GM20431 (cell line): ENCODE data around the gene BRPF3.

Experiments used
- in situ Hi-C: fragments of 300-500 bp; cut with MseI, MboI; formaldehyde crosslinking; loops from one replicate; pipeline ENCODE4 v1.15.0; 2020; ENCODE audit warnings: low sequenced_read_pairs; ENCODE audit not compliant: unreplicated experiment

BRPF3 gene

DNA sequence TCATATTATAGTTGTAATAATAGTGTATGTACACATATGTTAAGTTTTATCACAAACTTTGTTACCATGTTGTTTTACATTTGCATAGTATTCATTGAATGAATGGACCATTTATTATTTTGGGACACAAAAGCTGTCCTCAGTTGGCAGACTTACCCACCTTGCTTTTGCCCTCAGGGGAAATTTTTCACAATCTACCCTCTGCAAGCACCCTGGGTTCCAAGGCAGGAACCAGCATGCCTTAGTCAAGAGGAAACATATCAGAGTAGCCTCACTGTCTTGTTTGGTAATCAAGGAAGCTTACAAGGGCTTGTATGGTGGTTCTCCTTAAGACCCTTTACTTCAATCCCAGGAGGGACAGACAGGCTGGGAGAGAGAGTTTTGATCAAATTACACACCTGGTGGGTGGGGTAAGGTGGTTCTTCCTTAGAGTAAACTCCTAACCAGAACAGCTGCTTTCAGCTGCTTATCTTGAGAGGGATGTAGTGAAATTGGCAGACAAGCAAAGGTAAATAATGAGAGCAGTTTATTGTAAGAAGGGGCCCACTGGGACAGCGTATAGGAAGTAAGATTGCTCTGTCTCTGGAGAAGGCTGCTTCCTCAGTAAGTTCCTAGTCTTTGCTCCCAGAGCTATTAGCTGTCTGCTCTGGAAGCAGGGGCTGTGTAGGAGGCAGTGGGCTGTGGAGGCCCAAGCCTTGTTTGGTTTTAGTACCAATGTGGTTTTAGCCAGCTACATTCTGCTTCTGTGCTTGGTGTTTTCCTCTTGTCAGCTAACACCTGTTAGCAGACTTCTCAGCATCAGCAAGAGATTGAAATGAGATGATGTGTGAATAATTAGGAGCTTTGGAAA lies 31.1 kb downstream of the BRPF3 start:
- in situ Hi-C loops, result no loop called here

DNA sequence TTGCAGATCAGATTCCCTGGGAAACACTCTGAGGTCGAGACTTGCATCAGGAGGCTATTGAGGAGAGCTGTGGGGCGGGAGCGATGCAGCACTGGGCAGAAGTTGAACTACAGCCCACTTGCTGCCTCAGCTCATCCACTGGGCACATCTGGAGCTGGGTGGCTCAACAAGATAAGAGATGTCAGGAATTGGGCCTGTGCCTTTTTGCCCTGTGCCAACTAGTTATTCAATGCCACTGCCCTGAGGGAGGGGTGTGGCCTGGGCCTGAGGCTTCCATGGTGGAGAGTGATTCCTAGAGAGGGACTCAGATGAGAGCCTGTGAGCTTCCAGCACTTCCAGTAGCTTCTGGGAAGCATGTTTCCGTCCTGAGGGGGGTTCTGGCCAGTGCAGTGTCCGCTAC lies 32.7 kb downstream of the BRPF3 start:
- in situ Hi-C loops, result no loop called here

DNA sequence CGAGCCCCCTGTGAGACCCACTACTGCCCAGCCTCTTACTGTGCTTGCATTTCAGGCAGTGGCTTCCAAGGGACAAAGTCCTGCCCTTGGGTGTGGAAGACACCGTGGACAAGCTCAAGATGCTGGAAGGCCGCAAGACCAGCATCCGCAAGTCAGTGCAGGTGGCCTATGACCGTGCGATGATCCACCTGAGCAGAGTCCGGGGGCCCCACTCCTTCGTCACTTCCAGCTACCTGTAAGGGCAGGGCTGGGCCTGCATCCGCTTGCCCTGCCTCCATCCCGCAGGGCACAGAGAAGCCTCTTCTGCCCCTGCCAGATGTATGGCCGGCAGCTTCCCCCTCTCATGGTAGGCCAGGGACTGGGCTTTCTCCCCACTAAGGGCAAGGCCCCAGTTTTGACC lies 33.8 kb downstream of the BRPF3 start:
- in situ Hi-C loops, result no loop called here

DNA sequence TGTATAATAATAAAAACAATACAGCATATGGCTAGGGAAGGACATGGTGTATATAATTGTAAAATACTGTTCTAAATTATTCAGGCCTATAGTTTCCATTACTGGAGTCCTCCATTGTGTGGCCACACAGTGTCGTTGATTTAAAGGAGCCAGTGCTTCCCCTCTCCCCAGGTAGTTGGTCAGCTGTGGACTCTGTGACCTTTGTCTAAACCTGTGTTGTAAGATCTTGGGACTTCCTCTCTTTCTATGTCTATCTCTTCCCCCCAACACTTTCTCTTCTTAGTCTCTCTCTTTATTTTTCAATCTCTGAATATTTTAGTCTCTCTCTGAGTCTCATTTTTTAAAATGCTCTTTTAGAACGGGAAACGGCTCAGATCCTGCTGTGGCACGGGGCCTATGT lies 35.6 kb downstream of the BRPF3 start:
- in situ Hi-C loops, result no loop called here

DNA sequence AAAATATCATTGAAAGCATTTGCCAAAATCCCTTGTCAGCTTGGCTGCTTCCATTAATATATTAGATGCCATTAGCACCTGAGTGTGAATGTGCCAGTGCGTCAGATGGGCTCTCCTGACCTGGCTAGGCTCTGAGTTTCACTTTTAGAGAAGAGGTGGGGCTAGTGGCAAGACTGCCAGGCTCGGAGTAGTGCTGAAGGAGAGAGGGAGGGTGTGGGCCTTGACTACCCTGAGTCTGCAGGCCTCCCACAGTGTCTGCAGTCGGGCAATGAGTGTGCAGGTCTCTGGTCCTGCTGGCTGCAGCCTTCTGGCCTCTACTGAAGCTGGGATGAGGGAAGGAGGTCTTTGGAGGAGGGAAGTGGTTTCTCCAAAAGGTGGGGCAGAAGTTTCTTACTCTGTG lies 38.8 kb downstream of the BRPF3 start:
- in situ Hi-C loops, result no loop called here

DNA sequence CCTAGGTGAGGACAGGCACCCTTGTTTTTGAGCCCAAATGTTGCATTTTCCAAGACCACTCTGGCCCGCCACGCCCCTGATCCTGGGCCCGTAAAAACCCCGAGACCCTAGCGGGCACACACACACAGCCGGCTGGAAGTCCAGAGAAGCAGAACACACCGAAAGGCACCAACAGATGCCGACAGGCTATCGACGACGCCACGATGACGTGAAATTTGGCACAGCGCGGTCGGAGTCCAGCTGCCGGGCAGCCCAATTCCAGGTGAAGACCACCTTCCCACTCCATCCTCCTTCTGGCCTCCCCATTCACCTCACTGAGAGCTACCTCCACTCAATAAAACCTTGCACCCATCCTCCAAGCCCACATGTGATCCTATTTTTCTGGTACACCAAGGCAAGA lies 39.3 kb downstream of the BRPF3 start:
- in situ Hi-C loops, result no loop called here

DNA sequence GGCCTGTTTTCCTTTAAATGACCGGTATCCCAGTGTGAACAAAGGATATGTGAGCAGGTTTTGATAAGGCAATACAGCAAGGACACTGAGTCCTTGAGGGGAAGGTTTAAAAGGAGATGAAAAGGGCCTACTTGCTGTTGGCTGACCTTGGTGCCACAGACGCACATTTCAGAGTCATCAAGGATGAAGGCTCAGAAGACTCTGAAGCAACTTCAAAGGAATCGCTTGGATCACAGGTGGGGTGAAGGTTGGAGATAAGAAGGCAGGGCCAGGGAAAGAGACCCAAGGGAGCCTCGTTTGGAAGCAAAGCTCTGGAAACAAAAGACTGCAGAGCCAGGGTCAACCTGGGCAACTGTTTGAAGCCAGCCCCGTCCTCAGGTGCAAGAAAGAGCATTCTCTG lies 43.2 kb downstream of the BRPF3 start:
- in situ Hi-C loops, result no loop called here

DNA sequence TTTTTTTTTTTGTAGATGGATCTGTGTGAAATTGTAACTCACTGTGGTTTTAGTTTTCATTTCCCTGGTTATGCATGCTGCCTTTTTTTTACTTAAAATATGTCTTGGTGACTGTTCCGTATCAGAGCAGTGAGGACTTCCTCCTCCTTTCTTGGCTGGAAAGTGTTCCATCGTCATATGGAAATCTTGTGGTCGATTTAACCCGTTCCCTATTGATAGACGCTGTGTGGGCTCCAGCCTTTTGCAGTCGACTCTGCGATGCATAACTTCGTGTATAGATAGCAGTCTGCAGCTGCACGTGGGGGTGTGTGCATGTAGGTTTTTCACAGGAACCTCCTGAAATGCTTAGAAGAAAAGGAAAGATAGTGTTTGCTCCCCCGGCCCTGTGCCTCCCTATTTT lies 45.2 kb downstream of the BRPF3 start:
- in situ Hi-C loops, result no loop called here

DNA sequence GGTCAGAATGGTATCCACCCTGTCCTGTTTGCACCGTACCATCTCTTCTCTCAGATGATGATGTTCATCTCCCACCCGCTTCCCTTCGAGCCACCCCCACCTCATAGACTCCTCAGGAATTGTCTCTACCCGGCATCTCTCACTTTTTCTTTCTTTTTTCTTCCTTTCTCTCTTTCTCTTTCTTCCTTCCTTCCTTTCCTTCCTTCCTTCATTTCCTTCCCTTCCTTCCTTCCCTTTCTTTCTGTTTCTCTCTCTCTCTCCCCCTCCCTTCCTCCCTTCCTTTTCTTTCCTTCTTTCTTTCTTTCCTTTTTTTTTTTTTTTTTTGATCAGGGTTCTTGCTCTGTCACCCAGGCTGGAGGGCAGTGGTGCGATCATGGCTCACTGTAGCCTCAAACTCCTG lies 45.6 kb downstream of the BRPF3 start:
- in situ Hi-C loops, result no loop called here

DNA sequence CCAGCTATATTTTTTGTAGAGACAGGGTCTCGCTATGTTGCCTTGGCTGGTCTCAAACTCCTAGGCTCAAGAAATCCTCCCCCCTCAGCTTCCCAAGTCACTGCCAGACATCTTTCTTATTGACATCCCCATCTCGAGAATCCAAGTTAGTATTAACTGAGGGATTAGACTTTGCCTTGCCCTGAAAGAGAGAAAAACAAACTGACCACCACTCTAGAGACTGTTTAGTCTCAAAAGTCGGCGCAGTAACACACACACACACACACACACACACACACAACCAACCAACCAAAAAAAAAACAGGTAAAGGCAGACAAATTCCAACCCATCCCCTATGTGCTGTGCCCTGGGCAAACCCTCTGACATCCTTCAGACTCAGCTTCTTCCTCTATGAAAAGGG lies 46.1 kb downstream of the BRPF3 start:
- in situ Hi-C loops, result no loop called here

DNA sequence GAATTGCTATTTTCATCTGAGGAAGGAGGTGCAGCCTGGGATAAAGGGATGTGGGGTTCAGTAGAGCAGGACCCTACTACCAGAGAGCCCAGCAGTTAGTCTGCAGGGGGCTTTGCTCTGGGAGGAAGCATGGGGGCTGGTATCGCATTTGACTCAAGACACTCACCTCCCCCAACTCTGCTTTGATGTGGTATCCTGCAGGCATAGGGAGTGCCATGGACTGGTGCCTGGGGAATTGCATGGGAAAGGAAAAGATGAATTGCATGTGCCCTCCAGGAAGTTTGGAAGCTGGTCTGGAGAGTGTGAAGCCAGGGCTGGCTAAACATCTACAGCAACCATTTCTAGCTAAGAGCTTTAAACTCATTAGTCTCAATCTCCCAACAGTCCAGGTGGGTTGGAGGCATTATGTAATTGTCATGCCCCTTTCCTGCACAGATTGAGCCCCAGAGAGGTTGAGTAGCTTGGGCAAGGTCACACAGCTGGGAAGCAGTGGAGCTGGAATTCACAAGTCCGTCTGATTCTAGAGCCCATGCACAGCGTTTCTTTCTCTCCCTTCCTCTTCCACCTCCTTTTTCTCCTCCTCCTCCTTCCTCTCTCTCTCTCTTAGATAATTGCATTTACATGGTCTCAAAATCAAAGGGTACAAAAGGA lies 47.1 kb downstream of the BRPF3 start:
- in situ Hi-C loops, result no loop called here

DNA sequence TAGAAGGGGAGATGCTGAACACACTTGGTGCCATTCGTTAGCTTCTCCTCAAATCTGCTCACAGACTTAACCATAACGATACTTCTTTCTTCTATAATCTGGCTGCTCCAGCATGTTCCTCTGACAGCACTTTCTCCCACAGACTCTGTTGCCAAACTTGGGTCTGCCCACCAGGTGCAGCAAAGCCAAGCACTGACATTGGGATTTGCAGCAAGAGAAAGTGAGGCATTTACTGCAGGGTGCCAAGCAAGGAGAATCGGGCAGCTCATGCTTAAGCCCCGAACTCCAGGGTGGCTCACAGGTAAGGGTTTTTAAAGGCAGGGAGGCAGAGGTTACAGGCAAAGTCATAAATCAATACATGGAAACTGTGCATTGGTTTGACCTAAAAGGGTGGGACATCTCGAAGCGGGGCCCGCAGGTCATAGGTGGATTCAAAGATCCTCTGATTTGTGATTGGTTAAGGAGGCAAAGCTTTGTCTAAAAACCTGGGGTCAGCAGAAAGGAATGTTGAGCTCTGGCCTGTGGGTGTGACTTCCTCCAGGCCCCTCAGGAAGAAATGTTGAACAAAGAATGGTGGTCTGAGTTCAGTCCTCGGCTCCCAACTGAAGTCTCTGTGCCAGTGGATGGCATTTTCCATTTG lies 48.2 kb downstream of the BRPF3 start:
- in situ Hi-C loops, result no loop called here

DNA sequence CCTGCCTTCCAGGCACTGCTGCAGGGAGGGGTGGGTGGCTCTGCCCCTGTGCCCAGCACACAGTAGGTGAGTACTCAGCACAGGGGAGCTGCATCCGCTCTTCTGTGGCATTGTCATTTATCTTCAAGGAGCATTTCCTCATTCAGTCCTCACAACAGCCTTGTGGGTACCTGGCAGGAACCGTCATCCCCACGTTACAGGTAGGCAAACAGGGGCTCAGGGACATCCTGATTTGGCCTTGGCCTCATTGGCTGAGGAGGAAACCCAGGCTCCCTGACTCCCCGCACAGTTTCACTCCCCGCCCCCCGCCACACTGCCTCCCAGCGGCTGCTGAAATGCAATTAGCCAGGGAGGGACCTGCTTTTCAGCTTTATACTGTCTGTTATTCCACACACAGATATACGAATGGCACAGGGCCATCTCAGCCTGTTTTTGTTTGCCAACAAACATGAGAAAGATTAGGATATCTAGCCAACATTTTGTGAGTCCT lies 49.1 kb downstream of the BRPF3 start:
- in situ Hi-C loops, result no loop called here

DNA sequence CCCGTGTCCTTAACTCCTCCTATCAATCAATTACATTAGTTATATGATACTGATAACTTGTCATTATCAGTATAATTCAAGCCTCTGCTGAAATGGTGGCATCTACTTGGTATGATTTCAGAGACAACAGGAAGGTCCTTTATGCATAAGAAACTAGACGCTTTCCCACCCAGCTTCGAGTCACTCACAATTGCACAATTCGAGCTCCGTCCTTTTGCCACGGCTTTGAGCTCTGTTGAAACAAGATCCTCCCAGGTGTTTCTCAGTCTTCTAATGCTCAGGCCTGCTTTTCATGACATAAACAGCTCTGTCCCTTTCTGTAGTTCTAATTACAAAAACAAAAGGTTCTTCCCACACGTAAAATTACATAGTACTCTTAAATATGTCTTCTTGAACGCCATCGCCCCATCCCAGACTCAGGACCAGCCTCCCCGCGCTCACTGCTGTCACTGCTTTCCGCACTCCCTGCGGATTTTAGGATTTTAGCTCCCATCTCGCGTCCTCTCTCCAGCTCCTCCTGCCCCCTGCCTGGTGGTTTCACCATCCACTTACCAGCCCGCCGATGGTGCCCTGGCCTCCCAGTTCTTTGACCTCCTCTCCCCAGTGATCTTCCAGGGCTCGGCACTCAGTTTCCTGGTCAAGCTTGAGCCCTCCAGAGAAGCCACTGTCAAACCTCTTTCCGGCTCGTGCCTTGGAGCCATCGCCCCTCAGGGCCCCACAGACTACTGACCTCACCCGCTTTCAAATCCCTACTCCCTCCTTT lies 50.1 kb downstream of the BRPF3 start:
- in situ Hi-C loops, result no loop called here

DNA sequence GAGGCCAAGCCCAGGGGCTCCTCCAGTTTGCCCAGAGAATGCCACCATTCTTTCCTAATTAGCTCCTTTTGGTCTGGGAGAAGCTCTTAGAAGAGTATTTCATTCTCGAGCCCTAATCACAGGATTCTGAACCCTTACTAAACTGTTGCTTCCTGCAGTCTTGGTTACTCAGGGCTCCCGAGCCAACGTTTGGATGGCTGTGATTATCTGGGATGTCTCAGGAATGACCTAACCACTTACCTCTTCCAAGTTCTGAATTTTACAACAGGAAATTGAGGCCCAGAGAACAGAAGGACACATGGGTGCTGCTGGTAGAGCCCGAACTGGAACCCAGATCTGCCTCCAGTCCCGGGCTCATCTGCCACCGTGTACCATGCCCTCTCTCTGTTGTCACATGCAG lies 51.1 kb downstream of the BRPF3 start:
- in situ Hi-C loops, result no loop called here

DNA sequence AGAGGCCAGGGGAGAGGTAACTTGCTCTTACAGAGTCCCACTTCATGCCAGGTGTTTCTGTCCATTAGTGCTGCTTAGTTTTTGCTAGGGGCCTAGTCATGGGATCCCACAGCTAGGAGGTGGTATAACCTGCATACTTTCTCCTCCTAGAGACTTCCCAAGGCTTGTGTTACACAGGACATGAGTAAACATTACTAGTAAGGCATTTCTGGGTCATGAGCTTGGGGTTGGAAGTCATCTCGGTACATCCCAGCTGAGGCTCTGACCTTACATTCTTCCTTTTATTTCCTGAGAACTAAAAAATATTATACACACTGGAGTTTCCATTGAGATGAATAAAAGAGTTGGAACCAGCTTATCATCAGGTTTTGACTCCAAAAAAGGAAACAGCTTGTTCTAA lies 52.4 kb downstream of the BRPF3 start:
- in situ Hi-C loops, result no loop called here

DNA sequence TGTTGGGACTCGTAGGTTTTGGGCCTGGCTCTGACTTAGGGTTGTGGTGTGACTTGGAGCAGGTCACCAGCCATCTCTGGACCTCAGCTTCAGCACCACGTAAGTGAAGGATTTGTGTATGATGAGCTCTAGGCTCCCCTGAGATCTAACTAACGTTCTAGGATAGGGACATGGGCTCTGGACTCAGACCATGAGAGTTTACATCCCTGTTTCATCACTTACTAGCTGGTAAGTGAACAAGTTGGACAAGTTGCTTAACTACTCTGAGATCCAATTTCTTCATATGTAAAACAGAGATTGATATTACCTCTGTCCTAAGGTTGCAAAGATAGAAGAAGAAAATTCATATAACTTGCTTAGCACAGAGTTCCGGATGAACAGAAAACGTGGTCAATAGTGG lies 53.0 kb downstream of the BRPF3 start:
- in situ Hi-C loops, result no loop called here

DNA sequence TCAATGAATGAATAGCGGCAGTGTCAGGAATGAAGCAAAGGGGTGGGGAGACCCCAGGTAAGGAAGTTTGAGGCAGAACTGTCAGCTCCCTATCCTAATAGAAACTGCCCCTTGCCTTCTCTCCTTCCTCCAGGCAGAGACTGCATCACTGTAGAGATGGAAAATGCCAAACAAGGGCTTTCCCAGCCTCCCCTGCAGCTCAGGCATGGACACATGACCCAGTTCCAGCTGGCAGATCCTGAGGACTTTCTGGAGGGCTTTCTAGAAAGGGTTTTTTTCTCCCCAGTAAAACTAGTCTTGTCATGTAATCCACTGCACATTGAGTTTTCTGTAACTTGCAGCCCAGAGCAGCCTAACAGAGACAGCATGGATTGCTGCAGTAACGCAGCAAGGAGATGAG lies 55.5 kb downstream of the BRPF3 start:
- in situ Hi-C loops, result no loop called here

DNA sequence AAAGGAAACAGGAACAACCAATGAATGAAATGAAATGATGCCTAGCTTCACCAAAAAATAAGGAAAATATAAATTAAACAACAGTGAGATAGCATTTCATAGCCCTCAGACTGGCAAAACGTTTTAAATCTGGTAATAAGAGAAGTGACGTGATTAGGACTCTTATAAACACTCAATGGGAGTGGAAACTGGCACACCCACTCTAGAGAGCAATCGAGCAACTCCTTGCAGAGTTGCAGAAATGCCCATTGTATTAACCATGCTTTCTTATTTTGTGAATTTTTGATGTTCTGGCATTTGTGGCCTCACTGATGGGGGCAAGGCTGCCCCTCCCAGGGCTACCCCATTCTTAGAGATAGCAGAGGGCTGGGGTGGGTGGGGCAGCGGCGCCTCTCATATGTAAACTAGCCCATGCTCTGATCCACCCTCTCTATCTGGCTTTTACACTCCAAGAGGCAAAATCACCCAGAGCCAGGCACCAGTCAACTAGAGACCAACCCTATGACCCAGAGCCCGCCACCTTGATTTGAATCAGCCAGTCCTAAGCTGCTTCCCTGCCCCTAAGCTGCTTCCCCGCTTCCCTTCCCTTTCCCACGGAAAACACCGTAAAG lies 67.0 kb downstream of the BRPF3 start:
- in situ Hi-C loops, result no loop called here

DNA sequence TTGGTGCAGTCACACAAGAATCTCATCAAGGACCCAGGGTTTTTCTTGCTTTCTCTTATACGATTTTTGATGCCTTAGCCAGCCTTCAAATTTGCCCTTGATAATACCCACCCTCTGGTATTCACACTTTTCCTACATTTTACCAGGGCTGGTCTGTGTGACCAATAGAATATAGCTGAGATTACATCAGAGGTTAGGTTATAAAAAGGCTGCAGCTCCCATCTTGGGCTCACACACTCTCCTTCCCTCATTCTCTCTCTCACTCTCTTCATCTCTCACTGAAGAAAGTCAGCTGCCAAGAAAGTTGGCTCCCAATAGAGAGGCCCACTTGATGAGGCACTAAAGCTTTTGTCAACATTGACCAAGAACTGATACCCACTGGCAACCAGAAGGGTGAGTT lies 69.2 kb downstream of the BRPF3 start:
- in situ Hi-C loops, result no loop called here
